Activated B cell treated with CpG ODN at 0.5 μM for 24 hours (primary cell): ENCODE measurements around the gene RPL28. TPM values are rescaled to one million over a fixed set of nuclear protein-coding genes. Genes with fewer than 3 reads are reported as not detected.

Experiments used
- ATAC-seq: fragments of 200-7000 bp; cut with Tn5 transposase; one replicate; pipeline ENCODE4 v1.10.0; 2021; ENCODE audit warnings: low read depth, mild to moderate bottlenecking, moderate library complexity
- CTCF ChIA-PET: fragments of 350-600 bp; sonication (Branson Sonifier 250); formaldehyde crosslinking; loops from one replicate; lab custom pipeline; 2021; ENCODE audit warnings: antibody characterized with exemption; lab: Charles Lee
- POLR2A ChIA-PET: fragments of 350-600 bp; sonication (Branson Sonifier 250); formaldehyde crosslinking; loops from one replicate; lab custom pipeline; 2021; ENCODE audit warnings: antibody characterized with exemption; lab: Charles Lee
- DNase-seq: peaks from one replicate; pipeline ENCODE4 v3.0.0; 2022
- H3K27ac Mint-ChIP-seq: one replicate; pipeline ENCODE4 v1.8.0; 2020; ENCODE audit warnings: mixed read lengths
- H3K27me3 Mint-ChIP-seq: one replicate; pipeline ENCODE4 v1.8.0; 2021; ENCODE audit warnings: mixed read lengths
- H3K36me3 Mint-ChIP-seq: one replicate; pipeline ENCODE4 v1.8.0; 2021; ENCODE audit warnings: low read depth, mixed read lengths
- H3K4me1 Mint-ChIP-seq: one replicate; pipeline ENCODE4 v1.8.0; 2021; ENCODE audit warnings: mixed read lengths
- H3K4me3 Mint-ChIP-seq: one replicate; pipeline ENCODE4 v1.8.0; 2020; ENCODE audit warnings: mild to moderate bottlenecking, mixed read lengths
- H3K9me3 Mint-ChIP-seq: one replicate; pipeline ENCODE4 v1.8.0; 2020; ENCODE audit warnings: mixed read lengths
- CTCF ChIP-seq: fragments of 200-600 bp; IDR thresholded peaks from one replicate; pipeline ENCODE4 v1.8.0; 2022; ENCODE audit warnings: antibody characterized with exemption, mild to moderate bottlenecking
- intact Hi-C: fragments of 100-400 bp; cut with micrococcal nuclease; formaldehyde crosslinking; loops from one replicate; pipeline ENCODE4 v1.15.1; 2024
- total RNA-seq: library from RNA; stranded (reverse); gene quantifications from 2 replicates; pipeline ENCODE4 v1.2.3, GENCODE V29; 2022

The RPL28 gene
- total RNA-seq, 1 donor from 2014 or later, result 3,790 TPM

- intact Hi-C loops, result no loop called here
- TF ChIP-seq CTCF, result no peak
- Mint-ChIP-seq H3K36me3 (no peaks in the 10 kb centered on the region), H3K4me1 (no peaks in the 10 kb centered on the region), H3K9me3 (no peaks in the 10 kb centered on the region), H3K27ac (no peak overlapping the region), H3K4me3 (no peak overlapping the region), H3K27me3 (peaks cover 36% of the 10 kb centered on the region)
- POLR2A ChIA-PET, result no interaction called here
- ATAC-seq, result no peak
- DNase-seq, result no peak
- CTCF ChIA-PET, result interaction anchor here (0.7 kb wide), 1 partner anchor 10 kb away, joined by 3 read pairs; no protein-coding TSS in a partner anchor
Observed at GRCh38 chr19:55426042-55426441, 40.3 kb downstream of the RPL28 start.

GRCh38 chr19:55431183-55431582 lies 45.5 kb downstream of the RPL28 start:
- H3K4me3 Mint-ChIP-seq, result no peak overlapping the region
- no peak for ATAC-seq
- no peaks in the 10 kb centered on the region for H3K9me3 Mint-ChIP-seq
- no peaks in the 10 kb centered on the region for H3K4me1 Mint-ChIP-seq
- no peak for TF ChIP-seq CTCF
- CTCF ChIA-PET, result no interaction called here
- H3K27me3 Mint-ChIP-seq, result peaks cover 35% of the 10 kb centered on the region
- no peaks in the 10 kb centered on the region for H3K36me3 Mint-ChIP-seq
- intact Hi-C loops, result no loop called here
- H3K27ac Mint-ChIP-seq, result no peak overlapping the region
- DNase-seq, result no peak
- POLR2A ChIA-PET, result no interaction called here

DNA sequence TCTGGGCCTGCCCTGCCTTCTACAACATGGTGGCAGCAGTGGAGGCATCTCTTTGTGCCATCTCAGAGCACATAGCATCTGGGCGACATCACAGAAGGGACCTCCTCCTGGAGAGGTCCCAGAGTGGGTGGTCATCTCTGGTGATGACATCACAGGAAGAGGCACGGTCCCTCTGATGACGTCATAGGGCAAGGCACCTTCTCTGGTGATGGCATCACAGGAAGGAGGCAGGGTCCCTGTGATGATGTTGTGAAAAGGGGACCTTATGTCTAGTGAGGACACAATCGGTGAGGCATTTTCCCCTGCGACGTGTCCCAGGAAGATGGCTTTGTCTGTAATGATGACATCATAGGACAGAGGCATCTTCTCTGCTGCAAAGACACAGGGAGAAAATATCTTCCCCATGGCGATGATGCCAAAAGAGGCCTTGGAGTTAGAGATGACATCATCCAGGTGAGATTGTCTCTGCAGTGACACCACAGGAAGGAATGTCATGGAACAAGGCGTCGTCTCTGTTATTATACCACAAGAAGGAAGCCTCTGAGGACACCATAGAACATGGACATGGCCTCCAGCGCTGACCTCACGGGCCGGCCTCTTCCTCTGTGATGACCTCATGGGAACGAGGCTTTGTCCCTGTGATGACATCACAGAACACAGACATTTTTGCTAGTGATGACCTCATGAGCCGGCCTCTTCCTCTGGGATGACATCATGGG lies 46.7 kb downstream of the RPL28 start:
- peaks cover 42% of the 10 kb centered on the region for H3K27me3 Mint-ChIP-seq
- POLR2A ChIA-PET, result no interaction called here
- TF ChIP-seq CTCF, result no peak

DNA sequence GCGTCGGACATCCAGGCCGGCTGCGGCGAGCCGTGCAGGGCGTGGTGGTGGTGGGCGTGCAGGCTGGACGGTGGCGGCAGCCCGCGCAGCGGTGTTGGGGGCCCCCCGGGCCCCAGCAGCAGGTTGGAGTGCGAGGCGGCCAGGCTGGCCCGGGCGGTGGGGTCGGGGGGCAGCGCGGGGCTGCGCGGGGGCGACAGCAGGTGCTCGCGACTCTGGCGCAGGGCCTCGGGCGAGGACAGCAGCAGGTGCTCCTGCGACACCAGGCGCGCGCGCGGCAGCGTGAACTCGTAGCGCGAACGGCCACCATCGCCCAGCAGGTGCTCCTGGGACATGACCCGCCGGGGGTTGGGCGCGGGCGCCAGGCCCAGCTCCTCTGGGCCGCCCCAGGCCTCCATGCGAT lies 47.6 kb downstream of the RPL28 start:
- Mint-ChIP-seq H3K4me1 (no peaks in the 10 kb centered on the region), H3K9me3 (no peaks in the 10 kb centered on the region), H3K27me3 (peaks cover 45% of the 10 kb centered on the region), H3K27ac (no peak overlapping the region), H3K4me3 (no peak overlapping the region), H3K36me3 (no peaks in the 10 kb centered on the region)
- ChIA-PET POLR2A (no interaction called here), CTCF (no interaction called here)
- intact Hi-C loops, result no loop called here
- TF ChIP-seq CTCF, result no peak
- DNase-seq (no peak), ATAC-seq (no peak)

More for the DNA sequence above, 46.7 kb downstream of the RPL28 start:
- no peak overlapping the region for H3K4me3 Mint-ChIP-seq
- ATAC-seq, result no peak
- H3K4me1 Mint-ChIP-seq, result no peaks in the 10 kb centered on the region
- H3K36me3 Mint-ChIP-seq, result no peaks in the 10 kb centered on the region
- DNase-seq, result no peak
- H3K9me3 Mint-ChIP-seq, result no peaks in the 10 kb centered on the region
- intact Hi-C loops, result no loop called here
- H3K27ac Mint-ChIP-seq, result no peak overlapping the region
- CTCF ChIA-PET, result no interaction called here

DNA sequence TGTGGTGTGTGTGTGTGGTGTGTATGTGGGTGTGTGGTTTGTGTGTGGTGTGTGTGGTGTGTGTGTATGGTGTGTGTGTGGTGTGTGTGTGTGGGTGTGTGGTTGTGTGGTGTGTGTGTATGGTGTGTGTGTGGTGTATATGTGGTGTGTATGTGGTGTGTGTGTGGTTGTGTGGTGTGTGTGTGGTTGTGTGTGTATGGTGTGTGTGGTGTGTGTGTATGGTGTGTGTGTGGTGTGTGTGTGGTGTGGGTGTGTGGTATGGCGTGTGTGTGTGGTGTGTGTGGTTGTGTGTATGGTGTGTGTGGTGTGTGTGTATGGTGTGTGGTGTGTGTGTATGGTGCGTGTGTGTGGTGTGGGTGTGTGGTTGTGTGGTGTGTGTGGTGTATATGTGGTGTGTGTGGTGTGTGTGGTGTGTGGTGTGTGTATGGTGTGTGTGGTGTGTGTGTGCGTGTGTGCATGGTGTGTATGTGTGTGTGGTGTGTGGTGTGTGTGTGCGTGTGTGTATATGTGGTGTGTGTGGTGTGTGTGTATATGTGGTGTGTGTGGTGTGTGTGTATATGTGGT lies 48.7 kb downstream of the RPL28 start:
- no peak for ATAC-seq
- Mint-ChIP-seq H3K9me3 (no peaks in the 10 kb centered on the region), H3K4me1 (no peaks in the 10 kb centered on the region), H3K27me3 (peaks cover 48% of the 10 kb centered on the region), H3K27ac (no peak overlapping the region), H3K4me3 (no peak overlapping the region), H3K36me3 (no peaks in the 10 kb centered on the region)
- POLR2A ChIA-PET, result no interaction called here
- no peak for DNase-seq
- intact Hi-C loops, result no loop called here
- TF ChIP-seq CTCF, result no peak
- CTCF ChIA-PET, result no interaction called here
